GM12892 (cell line): ENCODE measurements around the gene FMN2.
"Not testable (repeated sequence)": the region's sequence is repeated elsewhere in the genome, so short reads cannot be mapped to it uniquely, and the experiment has no call there.

Experiments
- DNase-seq: peaks from one replicate; pipeline ENCODE4 v3.0.0; 2011; ENCODE audit not compliant: insufficient read length
- FAIRE-seq: peaks from 2 replicates; lab custom pipeline; 2011; peaks lifted over from hg19 to GRCh38; lab: Jason Lieb, UNC
- POLR2A ChIP-seq: IDR thresholded peaks from 2 replicates; pipeline ENCODE4 v1.6.1; 2011; ENCODE audit warnings: low read depth, low read length, control low read depth
- POLR2AphosphoS5 ChIP-seq: IDR thresholded peaks from 2 replicates; pipeline ENCODE4 v1.6.1; 2011; ENCODE audit warnings: low read depth, low read length, control low read depth
- TAF1 ChIP-seq: IDR thresholded peaks from 2 replicates; pipeline ENCODE4 v1.6.1; 2011; ENCODE audit warnings: low read depth, mild to moderate bottlenecking, control low read depth, low read length, borderline replicate concordance

FMN2 gene

DNA sequence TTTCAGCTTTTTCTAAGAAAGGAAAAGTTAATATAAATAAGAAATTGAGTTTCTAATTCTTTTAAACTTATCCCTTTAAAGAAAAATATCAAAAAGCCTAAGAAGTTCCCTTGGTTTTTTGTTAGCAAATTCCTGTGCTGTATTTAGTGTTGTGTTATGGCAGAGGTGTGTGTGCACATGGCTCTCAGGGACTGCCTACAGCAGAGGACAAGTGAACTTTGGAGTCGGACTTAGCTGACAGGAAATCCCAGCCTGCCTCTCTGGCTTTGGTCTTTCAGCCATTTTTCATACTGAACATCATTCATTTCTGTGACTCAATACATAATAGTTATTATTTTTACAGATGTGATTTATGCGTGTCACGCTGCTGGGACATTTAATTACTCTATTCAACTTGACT is 149.6 kb downstream of the FMN2 start:
- FAIRE-seq, result no peak

DNA sequence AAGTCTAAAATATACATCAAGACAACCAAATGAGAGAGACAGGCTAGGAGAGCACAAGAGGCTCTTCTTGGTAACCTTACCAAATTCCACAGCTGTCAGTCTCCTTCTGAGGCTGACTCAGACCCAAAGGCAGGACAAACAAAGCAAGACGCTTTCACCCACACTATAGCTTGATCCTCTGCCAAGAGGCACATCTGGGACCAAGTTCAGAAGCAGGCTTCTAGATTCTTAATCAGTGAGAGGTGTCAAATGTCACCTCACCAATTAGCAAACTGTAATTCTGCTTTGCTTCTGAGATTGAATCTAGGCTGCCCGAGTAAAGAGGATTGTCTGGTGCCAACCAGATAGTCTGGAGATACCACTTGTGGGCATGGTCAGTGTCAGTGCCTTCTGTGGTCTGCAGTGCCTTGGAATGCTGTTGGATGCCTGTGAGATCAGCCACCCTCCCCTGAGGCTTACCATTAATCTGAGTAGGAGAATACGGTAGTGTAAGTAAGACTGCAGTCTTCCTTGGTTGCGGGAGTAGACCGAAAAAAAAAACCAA is 151.0 kb downstream of the FMN2 start:
- no peak for FAIRE-seq
- no peak for DNase-seq

More for the DNA sequence above, 149.6 kb downstream of the FMN2 start:
- TF ChIP-seq POLR2AphosphoS5 (no peak), TAF1 (no peak), POLR2A (no peak)
- DNase-seq, result no peak

DNA sequence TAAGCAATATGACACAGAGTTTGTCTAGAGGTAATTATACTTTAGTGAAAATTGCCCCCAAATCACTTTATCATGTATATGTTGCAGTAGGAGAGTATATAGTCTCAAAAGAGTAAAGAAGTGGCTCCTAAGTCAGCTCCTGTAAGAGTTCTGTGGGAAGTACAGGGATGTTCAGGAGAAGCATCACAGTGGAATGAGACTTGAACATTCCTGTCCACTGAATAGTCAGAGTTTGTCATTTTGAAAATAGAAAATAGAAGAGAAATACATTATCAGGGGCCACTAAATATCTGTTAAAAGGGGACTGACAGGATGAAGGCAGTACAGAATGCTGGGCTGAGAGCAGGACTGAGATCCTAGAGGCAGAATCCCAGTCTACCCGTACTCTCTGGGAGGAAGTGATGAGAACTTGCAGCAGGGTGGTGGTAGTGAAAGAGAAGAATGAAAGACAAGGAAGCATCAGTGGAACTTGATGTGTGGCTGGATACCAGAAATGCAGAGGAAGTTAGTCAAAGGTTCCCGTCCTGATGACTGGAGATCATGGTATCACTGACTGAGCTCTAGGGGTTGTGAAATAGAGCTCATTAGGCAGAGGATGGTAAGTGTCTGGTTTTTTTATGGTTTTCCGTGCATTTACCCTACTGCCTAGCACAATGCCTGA is 153.4 kb downstream of the FMN2 start:
- no peak for FAIRE-seq
- no peak for DNase-seq
- no peak for TF ChIP-seq POLR2A
- no peak for TF ChIP-seq POLR2AphosphoS5
- TF ChIP-seq TAF1, result no peak

More for the DNA sequence above, 151.0 kb downstream of the FMN2 start:
- TF ChIP-seq TAF1, result no peak
- TF ChIP-seq POLR2A, result no peak
- no peak for TF ChIP-seq POLR2AphosphoS5

DNA sequence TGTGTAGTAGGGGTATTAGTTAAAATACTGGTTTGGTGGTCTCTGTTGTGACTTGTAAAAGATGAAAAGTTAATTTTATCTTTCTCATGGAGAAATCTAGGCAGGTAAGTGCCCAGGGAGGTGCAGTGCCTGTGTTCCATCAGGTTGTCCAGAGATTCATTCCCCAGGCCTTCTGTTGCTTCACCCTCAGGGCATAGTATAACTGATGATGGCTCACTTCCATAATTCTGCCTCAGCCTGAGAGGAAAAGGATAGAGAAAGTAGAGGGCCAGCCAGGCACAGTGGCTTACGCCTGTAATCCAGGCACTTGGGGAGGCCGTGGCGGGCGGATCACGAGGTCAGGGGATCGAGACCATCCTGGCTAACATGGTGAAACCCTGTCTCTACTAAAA is 153.9 kb downstream of the FMN2 start:
- TF ChIP-seq POLR2A, result no peak
- FAIRE-seq (no peak), DNase-seq (no peak)

DNA sequence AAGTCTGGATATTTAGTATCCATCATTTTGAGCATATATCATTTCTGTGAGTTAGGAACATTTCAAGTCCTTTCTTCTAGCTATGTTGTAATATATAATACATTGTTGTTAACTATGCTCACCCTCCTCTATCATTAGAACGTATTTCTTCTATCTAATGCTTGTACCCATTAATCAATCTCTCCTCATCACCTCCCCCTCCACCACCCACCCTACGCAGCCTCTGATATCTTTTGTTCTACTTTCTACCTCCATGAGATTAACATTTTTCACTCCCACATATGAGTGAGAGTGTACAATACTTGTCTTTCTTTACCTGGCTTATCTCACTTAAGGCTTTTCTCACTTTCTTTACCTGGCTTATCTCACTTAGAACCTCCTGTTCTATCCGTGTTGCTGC is 156.2 kb downstream of the FMN2 start:
- DNase-seq (no peak), FAIRE-seq (no peak)
- TF ChIP-seq POLR2A (no peak), POLR2AphosphoS5 (no peak), TAF1 (no peak)

DNA sequence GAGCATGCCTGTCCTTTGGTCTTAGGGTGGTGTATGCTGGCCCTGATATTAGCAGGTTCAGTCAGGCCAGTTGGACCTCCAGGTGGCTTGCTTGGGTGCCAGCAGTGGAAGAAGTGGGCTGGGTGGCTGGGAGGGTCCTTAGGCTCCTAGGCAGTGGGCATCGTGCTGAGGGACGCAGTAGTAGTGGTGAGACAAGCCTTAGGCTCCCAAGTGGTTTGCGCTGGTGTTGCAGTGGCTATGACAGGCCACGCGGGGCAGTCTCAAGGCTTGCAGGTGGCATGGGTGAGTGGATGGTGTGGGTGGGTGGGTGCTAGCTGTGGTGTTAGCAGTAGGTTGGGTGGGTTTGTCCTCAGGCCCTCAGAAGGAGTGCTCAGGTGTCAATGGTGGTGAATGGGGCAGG is 162.3 kb downstream of the FMN2 start:
- no peak for TF ChIP-seq POLR2A
- no peak for TF ChIP-seq TAF1
- TF ChIP-seq POLR2AphosphoS5, result no peak
- no peak for FAIRE-seq
- no peak for DNase-seq

DNA sequence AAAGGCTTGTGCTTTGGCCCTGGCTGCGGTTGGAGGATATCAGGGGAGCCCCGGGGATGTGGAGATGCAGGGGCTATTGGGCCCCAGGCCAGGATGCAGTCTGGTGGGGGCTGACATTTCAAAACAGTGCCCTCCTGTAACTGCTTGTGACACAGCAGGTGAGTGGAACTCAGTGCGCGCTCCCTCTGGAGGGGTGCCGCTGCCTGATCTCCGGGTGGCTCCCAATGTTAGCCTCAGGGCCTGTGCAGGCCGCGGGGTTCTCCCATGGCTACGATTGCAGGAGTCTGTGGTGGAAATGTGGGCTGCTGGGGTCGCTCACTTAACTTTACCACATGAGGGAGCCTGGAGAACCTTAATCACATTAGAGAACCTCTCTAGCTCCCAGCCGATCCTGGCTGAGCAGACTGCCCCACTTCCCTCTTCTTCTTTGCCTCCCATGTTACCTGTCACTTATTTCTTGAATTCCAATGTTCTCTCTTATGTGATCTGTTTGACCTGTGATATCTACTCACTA is 163.2 kb downstream of the FMN2 start:
- DNase-seq (no peak), FAIRE-seq (no peak)
- TF ChIP-seq POLR2A (no peak), POLR2AphosphoS5 (no peak), TAF1 (no peak)

DNA sequence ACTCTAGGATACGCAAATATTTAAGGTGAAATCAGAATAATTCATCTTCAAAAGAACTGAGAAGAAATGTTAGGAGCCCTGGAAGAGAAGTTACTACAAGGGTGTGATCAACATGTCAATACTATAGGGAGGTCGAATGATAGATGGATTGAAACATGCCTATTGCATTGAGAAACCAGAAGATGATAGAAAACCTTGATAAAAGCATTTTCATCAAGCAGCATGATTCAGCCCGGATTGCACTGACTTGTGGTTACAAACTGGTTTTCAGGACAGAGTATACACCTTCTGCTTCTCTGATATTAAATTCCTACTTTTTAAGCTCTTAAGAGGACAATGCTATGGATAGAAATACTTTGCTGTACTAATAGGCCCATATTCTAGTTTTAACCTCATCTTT is 164.2 kb downstream of the FMN2 start:
- no peak for DNase-seq
- no peak for TF ChIP-seq POLR2A
- no peak for TF ChIP-seq POLR2AphosphoS5
- TF ChIP-seq TAF1, result no peak
- FAIRE-seq, result no peak

DNA sequence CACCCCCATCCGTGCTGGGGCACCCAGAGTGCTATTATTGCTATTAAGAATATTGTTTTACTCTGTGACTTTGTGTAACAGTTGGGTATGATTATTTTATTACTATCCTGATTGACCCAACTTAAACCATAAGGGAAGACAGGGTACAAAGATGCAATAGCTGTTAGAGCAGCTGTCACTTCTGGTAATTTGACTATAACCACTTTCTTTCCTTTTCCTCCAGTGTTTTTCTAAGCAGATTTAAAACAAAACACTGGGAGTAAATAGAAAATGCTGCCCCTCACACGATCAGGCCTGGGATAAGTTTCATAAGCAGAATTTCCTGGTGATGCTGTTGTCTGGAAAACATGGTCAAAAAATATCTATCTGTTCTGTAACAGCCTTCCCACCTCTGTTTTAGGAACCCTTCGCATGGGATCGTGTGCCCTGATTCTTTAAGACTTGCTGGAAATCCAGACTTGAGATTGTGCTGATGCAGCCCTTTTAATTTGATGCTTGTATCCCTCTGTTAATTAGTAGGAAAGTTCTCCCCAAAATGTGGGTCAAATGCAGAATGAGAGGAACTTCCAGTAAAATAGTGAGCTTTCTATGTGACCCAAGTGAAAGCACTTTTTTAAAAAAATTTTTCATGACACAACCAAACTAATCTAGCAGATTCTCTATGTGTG is 165.3 kb downstream of the FMN2 start:
- TF ChIP-seq POLR2A, result no peak
- TF ChIP-seq TAF1, result no peak
- TF ChIP-seq POLR2AphosphoS5, result no peak
- DNase-seq, result no peak
- FAIRE-seq, result no peak

DNA sequence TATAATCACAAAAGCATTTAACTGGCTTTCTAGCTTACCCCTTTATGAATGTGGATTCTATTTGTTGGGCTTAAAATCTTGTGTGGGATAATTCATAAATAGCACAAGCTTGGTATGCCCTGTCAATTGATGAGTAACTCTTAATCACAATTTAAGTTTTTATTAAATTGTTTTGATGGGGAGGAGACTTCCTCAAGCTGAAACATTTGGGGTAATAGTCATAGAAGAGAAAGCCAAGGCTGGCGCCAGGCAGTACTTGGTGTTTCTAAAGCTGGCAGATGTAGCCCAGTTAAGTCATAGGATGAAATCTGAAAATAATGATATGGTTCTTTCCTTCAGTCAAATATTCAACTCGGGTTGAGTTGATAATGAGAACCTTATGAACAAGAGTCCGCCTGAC is 167.2 kb downstream of the FMN2 start:
- FAIRE-seq (no peak), DNase-seq (no peak)
- TF ChIP-seq POLR2A (no peak), POLR2AphosphoS5 (no peak), TAF1 (no peak)

DNA sequence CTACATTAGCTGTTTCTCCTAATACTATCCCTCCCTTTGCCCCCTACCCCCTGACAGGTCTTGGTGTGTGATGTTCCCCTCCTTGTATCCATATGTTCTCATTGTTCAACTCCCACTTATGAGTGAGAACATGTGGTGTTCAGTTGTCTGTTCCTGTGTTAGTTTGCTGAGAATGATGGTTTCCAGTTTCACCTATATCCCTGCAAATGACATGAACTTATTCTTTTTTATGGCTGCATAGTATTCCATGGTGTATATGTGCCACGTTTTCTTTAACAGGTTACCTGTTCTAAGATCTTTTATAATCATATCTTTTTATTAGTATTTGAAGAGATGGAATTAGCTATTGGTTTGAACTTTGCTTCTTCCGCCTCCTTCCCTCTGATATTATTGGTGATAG is 172.8 kb downstream of the FMN2 start:
- not testable (repeated sequence) for FAIRE-seq, DNase-seq

DNA sequence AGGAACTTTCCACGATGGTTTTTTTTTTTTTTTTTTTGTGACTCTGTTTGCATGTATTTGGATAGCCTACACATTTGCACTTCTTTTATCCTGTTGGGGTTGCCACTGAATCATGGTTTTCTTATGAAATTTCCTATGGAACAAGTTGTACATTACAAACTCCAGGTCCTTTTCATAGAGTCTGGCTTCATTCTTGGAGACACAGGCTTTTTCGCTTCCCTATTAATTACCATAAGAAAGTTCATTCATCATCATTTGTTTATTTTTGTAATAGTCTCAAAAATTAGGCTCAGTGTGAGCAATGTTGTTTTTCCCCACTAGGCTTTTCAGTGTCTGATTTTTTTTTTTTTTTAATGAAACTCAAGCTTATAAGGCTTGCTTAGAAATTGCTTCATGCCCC is 179.4 kb downstream of the FMN2 start:
- DNase-seq, result no peak
- TF ChIP-seq TAF1 (no peak), POLR2A (no peak), POLR2AphosphoS5 (no peak)
- no peak for FAIRE-seq
